PC-9 (cell line): ENCODE data around the gene SNX9. TPM values are rescaled to one million over a fixed set of nuclear protein-coding genes. Genes with fewer than 3 reads are reported as not detected.

Experiments
- BruUV-seq: library from RNA; stranded (reverse); fragments of 400-500 nt; replicated peaks from 2 replicates; lab custom pipeline; 2021; lab: Mats Ljungman, UMichigan
- CTCF ChIA-PET: fragments of 300-600 bp; sonication (Branson Sonifier 250); formaldehyde crosslinking; loops from one replicate; lab custom pipeline; 2022; ENCODE audit warnings: antibody characterized with exemption; lab: Charles Lee
- POLR2A ChIA-PET: fragments of 300-600 bp; sonication (Branson Sonifier 250); formaldehyde crosslinking; loops from one replicate; lab custom pipeline; 2022; ENCODE audit warnings: antibody characterized with exemption; ENCODE audit not compliant: unreplicated experiment; lab: Charles Lee
- DNase-seq, 2 experiments: peaks; one replicate each; pipeline versions ENCODE4 v3.0.0 to v3.0.0-alpha.2; 2015 to 2022; ENCODE audit warnings: mixed read lengths in 1 of 2
- H2AFZ ChIP-seq: fragments of 200-600 bp; sonication (generic); 2 replicates; pipeline ENCODE4 v1.8.1; 2017; ENCODE audit warnings: antibody characterized with exemption
- H3F3A ChIP-seq: fragments of 200-600 bp; sonication (generic); 2 replicates; pipeline ENCODE4 v1.8.1; 2017; ENCODE audit warnings: antibody characterized with exemption, mild to moderate bottlenecking, low read depth; ENCODE audit not compliant: insufficient read depth
- H3K27ac ChIP-seq: fragments of 200-600 bp; sonication (generic); 2 replicates; pipeline ENCODE4 v1.6.1; 2016; ENCODE audit warnings: mixed run types
- H3K27me3 ChIP-seq: fragments of 200-600 bp; sonication (generic); 2 replicates; pipeline ENCODE4 v1.6.1; 2016; ENCODE audit warnings: low read depth, mixed run types; ENCODE audit not compliant: insufficient read depth
- H3K36me3 ChIP-seq: fragments of 200-600 bp; sonication (generic); 2 replicates; pipeline ENCODE4 v1.6.1; 2016; ENCODE audit warnings: low read depth, mixed run types
- H3K4me1 ChIP-seq: fragments of 200-600 bp; sonication (generic); replicated peaks from 2 replicates; pipeline ENCODE4 v1.6.1; 2016; ENCODE audit warnings: mixed run types; ENCODE audit not compliant: insufficient read depth
- H3K4me2 ChIP-seq: fragments of 200-600 bp; sonication (generic); 2 replicates; pipeline ENCODE4 v1.6.1; 2017; ENCODE audit warnings: mixed run types
- H3K4me3 ChIP-seq: fragments of 200-600 bp; sonication (generic); 2 replicates; pipeline ENCODE4 v1.6.1; 2016; ENCODE audit warnings: mixed run types
- H3K79me2 ChIP-seq: fragments of 200-600 bp; sonication (generic); 2 replicates; pipeline ENCODE4 v1.6.1; 2017; ENCODE audit warnings: low read depth, mixed run types
- H3K9me2 ChIP-seq: fragments of 200-600 bp; sonication (generic); 2 replicates; pipeline ENCODE4 v1.8.1; 2017; ENCODE audit warnings: mild to moderate bottlenecking; ENCODE audit not compliant: insufficient read depth
- H3K9me3 ChIP-seq: fragments of 200-600 bp; sonication (generic); 2 replicates; pipeline ENCODE4 v1.8.1; 2016; ENCODE audit warnings: low read depth; ENCODE audit not compliant: insufficient read depth
- H4K20me1 ChIP-seq: fragments of 200-600 bp; sonication (generic); 2 replicates; pipeline ENCODE4 v1.8.1; 2017; ENCODE audit not compliant: insufficient read depth
- CTCF ChIP-seq: fragments of 200-600 bp; sonication (generic); conservative IDR thresholded peaks from 2 replicates; pipeline ENCODE4 v1.6.1; 2017; ENCODE audit warnings: mixed run types, antibody characterized with exemption, mild to moderate bottlenecking, moderate library complexity
- EZH2 ChIP-seq: fragments of 200-600 bp; sonication (generic); IDR thresholded peaks from 2 replicates; pipeline ENCODE4 v1.8.0; 2017; ENCODE audit warnings: antibody characterized with exemption, low read depth
- intact Hi-C: fragments of 100-400 bp; cut with micrococcal nuclease; formaldehyde crosslinking; loops from one replicate; pipeline ENCODE4 v1.10.0; 2022; ENCODE audit not compliant: unreplicated experiment
- total RNA-seq: library from RNA; stranded (reverse); gene quantifications from 2 replicates; pipeline ENCODE4 v1.2.3, GENCODE V29; 2021

Gene SNX9
- total RNA-seq, 1 experiment from 2014 or later: 25.0 TPM

- H3K79me2 ChIP-seq: peaks cover 14% of the 10 kb centered on the region; the same call in 1 of the 2 replicates
- no peak overlapping the region for H2AFZ ChIP-seq
- H3K36me3 ChIP-seq: no peaks in the 10 kb centered on the region
- intact Hi-C loops: loop anchor here (5.0 kb wide), 1 partner anchor 37 kb away; no protein-coding TSS in a partner anchor
- H3K4me3 ChIP-seq: no peak overlapping the region
- TF ChIP-seq EZH2: no peak
- no peak for TF ChIP-seq CTCF
- no peaks in the 10 kb centered on the region for H3K4me1 ChIP-seq
- DNase-seq: no peak
- H3K9me3 ChIP-seq: no peaks in the 10 kb centered on the region
- H3K9me2 ChIP-seq: no peaks in the 10 kb centered on the region
- H3K4me2 ChIP-seq: no peak overlapping the region
- H3K27me3 ChIP-seq: no peaks in the 10 kb centered on the region
- ChIA-PET CTCF (no interaction called here), POLR2A (no interaction called here)
- BruUV-seq: no TSS peak
- H3K27ac ChIP-seq: no peak overlapping the region
- H4K20me1 ChIP-seq: no peaks in the 10 kb centered on the region
- H3F3A ChIP-seq: peaks cover 10% of the 10 kb centered on the region; the same call in 1 of the 2 replicates
These were observed 45.8 kb downstream of the SNX9 start for GRCh38 chr6:157868835-157869234.

GRCh38 chr6:157869673-157870302, 46.7 kb downstream of the SNX9 start:
- ChIA-PET CTCF (no interaction called here), POLR2A (no interaction called here)
- no peak overlapping the region for H3K27ac ChIP-seq
- H3K27me3 ChIP-seq: no peaks in the 10 kb centered on the region
- BruUV-seq: no TSS peak
- H3K36me3 ChIP-seq: 0 out of 2 replicates have a peak, but pooled peaks cover 3% of the 10 kb centered on the region
- no peaks in the 10 kb centered on the region for H3K9me3 ChIP-seq
- no peak for DNase-seq
- no peak overlapping the region for H2AFZ ChIP-seq
- H3K79me2 ChIP-seq: peaks cover 9% of the 10 kb centered on the region; the same call in 1 of the 2 replicates
- intact Hi-C loops: loop anchor here (5.0 to 10.0 kb wide), 2 partner anchors 37 to 205 kb away; no protein-coding TSS in a partner anchor
- H3K9me2 ChIP-seq: no peaks in the 10 kb centered on the region
- H3F3A ChIP-seq: peaks cover 10% of the 10 kb centered on the region; the same call in 1 of the 2 replicates
- no peaks in the 10 kb centered on the region for H3K4me1 ChIP-seq
- H3K4me2 ChIP-seq: no peak overlapping the region
- TF ChIP-seq EZH2 (no peak), CTCF (no peak)
- H4K20me1 ChIP-seq: no peaks in the 10 kb centered on the region
- no peak overlapping the region for H3K4me3 ChIP-seq

- Histone ChIP-seq H3K27ac (no peak overlapping the region), H2AFZ (no peak overlapping the region), H3F3A (no peaks in the 10 kb centered on the region; the same call in 1 of the 2 replicates), H4K20me1 (no peaks in the 10 kb centered on the region), H3K9me2 (no peaks in the 10 kb centered on the region), H3K4me2 (no peak overlapping the region), H3K9me3 (no peaks in the 10 kb centered on the region), H3K79me2 (0 out of 2 replicates have a peak, but pooled peaks cover 2% of the 10 kb centered on the region), H3K4me1 (no peaks in the 10 kb centered on the region), H3K4me3 (no peak overlapping the region), H3K27me3 (no peaks in the 10 kb centered on the region), H3K36me3 (0 out of 2 replicates have a peak, but pooled peaks cover 8% of the 10 kb centered on the region)
- intact Hi-C loops: loop anchor here (1.0 to 10.0 kb wide), 2 partner anchors 118 to 209 kb away; no protein-coding TSS in a partner anchor
- BruUV-seq: no TSS peak
- POLR2A ChIA-PET: no interaction called here
- CTCF ChIA-PET: interaction anchor here (0.6 to 1.1 kb wide), 6 partner anchors 44 to 468 kb away, joined by 3 to 5 read pairs (median 3); no protein-coding TSS in a partner anchor
- peak; percentile 59 to 65 for DNase-seq
- TF ChIP-seq CTCF (peak; percentile 87), EZH2 (no peak)
These were observed 50.8 kb downstream of the SNX9 start for GRCh38 chr6:157873735-157874344.
